ENCODE results near the gene LRRC49.

LRRC49 gene

DNA sequence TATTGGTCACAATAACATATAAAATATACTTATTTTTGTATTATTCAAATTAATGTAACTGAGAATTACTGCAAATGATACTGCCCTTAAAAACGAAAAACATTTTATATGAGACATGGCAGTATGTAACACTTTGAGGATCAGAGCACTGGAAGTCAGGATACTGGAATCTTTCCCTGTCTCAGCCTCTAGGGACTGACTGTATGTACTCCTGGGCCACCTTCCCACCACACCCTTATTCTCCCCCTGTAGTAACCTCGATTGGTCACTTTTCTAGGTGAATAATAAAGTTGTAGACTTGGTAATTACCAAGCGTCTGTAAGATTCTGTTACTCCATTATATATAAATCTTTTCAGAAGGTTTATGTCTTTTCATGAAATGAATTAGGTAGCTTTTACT lies 43.0 kb downstream of the LRRC49 start:
- TF ChIP-seq, protein P1, sequence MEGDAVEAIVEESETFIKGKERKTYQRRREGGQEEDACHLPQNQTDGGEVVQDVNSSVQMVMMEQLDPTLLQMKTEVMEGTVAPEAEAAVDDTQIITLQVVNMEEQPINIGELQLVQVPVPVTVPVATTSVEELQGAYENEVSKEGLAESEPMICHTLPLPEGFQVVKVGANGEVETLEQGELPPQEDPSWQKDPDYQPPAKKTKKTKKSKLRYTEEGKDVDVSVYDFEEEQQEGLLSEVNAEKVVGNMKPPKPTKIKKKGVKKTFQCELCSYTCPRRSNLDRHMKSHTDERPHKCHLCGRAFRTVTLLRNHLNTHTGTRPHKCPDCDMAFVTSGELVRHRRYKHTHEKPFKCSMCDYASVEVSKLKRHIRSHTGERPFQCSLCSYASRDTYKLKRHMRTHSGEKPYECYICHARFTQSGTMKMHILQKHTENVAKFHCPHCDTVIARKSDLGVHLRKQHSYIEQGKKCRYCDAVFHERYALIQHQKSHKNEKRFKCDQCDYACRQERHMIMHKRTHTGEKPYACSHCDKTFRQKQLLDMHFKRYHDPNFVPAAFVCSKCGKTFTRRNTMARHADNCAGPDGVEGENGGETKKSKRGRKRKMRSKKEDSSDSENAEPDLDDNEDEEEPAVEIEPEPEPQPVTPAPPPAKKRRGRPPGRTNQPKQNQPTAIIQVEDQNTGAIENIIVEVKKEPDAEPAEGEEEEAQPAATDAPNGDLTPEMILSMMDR (conservative IDR thresholded peaks at IDR 0.05), result no peak
- peak overlapping the region; percentile 24; the same call in 1 of the 2 replicates for H3K27ac ChIP-seq

DNA sequence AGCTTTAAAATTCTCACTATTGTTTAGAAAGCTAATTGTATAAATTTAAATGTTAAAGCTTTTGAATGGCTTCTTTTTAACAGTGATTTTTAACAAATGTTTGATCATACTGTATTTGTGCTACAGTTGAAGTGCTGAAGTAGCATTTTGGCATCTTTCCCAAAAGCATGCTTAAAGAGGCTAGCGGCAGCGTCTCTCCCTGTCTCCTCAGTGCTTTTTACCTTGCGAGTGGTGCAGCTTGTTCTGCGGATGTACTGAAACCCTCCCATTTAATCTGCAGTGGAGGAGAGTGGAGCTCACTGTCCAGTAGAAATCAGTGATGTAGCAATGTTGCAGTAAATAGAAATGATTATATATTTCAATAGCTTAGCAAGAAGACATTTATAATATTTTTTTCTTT lies 43.7 kb downstream of the LRRC49 start:
- TF ChIP-seq, protein P1 (conservative IDR thresholded peaks at IDR 0.05), result no peak
- peak overlapping the region; percentile 24 for H3K27ac ChIP-seq

DNA sequence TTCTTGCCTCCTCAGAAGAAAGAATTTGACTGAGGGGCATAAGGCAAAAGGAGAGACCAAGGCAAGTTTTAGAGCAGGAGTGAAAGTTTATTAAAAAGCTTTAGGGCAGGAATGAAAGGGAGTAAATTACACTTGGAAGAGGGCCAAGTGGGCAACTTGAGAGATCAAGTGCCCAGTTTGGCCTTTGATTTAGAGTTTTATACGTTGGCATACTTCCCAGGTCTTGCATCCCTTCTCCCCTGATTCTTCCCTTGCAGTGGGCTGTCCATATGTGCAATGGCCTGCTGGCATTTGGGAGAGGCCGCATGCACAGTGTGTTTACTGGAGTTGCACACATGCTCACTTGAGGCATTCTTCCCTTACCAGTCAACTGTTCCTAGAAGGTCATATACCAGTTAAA lies 50.7 kb downstream of the LRRC49 start:
- peak overlapping the region; percentile 55 for H3K27ac ChIP-seq

DNA sequence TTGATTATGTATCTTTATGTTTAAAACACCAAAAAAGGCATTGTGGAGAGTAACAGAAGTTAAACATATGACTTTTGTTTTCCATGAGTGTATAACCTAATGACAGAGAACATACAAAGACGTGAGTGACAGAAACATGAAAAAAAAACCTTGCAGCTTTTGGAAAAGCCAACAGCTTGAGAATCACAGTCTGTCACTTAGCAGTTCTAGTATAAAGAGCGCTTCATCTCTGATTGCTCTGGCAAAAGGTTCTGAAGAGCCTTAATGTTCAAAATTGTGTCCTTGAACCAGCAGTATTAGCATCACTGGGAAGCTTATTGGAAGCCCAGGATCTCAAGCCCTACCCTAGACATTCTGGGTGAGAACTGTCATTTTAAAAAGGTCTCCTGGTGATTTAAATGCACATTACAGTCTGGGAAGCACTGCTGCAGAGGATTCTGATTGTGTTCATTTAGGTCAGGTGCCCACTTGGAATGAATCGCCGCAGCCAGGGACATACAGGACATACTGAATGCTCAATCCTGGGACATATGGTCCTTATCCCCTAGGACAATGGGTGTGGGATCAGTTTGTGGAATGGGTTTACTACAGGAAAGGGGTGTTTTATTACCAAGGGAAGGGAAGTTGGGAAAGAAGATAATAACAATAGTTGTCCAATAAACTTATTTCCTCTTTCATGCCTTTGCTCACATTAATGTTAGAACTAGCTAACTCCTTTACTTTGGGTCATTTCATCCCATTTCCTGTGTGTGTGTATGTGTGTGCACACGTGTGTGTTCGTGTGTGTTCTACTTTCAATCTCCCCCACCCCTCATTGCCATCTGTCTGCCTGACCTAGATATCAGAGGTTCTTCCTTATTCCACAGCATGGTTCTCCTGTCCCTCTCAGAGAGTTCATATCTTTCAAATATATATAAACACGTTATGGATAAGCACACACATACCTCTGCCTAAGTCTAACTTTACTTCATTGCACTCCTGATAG lies 55.0 kb downstream of the LRRC49 start:
- H3K27ac ChIP-seq, result no peak overlapping the region
- TF ChIP-seq, protein P1 (conservative IDR thresholded peaks at IDR 0.05), result no peak

DNA sequence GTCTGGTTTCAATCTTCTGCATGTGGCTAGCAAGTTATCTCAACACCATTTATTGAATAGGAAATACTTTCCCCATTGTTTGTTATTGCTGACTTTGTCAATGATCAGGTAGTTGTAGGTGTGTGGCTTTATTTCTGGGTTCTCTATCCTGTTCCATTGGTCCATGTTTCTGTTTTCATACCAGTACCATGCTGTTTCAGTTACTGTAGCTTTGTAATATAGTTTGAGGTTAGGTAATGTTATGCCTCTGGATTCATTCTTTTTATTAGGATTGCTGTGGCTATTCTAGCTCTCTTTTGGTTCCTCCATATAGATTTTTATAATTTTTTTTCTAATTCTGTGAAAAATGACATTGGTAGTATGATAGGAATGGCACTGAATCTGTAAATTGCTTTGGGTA lies 58.3 kb downstream of the LRRC49 start:
- TF ChIP-seq, protein P1 (conservative IDR thresholded peaks at IDR 0.05), result no peak

DNA sequence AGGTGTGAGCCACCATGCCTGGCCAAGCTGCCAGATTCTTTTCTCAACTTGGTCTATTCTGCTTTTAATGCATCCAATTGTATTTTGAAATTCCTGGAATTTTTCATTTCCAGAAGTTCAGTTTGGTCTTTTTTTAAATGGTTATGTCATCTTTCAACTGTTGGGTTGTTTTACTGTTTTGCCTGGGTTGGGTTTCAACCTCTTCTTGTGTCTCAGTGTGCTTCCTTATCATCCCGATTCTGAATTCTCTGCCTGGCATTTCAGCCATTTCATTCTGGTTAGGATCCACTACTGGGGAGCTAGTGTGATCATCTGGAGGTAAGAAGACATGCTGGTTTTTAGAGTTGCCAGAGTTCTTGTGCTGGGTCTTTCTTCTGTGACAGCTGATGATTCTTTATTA lies 61.5 kb downstream of the LRRC49 start:
- TF ChIP-seq, protein P1 (conservative IDR thresholded peaks at IDR 0.05), result no peak
- H3K27ac ChIP-seq, result no peak overlapping the region

More for the DNA sequence above, 58.3 kb downstream of the LRRC49 start:
- H3K27ac ChIP-seq, result no peak overlapping the region

DNA sequence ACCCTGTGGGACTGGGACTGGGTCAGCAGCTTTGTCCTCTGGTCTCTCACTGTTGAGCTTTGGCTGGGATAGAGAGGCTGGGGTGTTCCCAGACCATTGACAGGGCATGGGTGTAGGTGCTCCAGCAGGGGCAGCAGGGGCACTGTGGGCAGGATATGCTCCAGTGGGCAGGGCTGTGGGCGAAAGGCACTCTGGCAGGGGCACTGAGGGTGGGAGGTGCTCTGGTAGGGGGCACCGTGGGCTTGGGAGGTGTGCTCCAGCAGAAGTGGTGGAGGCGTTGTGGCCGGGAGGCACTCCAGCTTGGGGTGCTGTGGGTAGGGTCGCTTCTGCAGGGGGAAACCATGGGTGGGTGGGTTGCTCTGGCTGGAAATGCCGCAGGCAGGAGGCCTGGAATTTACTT lies 62.1 kb downstream of the LRRC49 start:
- H3K27ac ChIP-seq, result no peak overlapping the region
- TF ChIP-seq, protein P1 (conservative IDR thresholded peaks at IDR 0.05), result no peak

DNA sequence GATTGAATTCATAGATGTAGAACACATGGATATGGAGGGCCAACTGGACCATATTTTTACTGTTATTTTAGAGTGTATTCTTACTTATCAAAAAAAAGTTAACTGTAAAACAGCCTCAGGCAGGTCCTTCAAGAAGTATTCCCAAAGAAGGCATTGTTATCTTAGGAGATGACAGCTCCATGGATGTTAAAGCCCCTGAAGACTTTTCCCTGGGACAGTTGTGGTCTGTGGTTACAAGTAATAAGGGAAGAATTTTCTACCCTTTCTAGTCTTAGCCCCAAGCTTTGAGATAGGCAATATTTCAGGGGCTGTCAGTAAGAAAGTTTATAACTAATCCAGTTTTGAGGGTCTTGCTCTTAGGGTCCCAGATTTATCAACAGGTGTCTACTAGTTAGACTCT lies 62.5 kb downstream of the LRRC49 start:
- TF ChIP-seq, protein P1 (conservative IDR thresholded peaks at IDR 0.05), result no peak
- no peak overlapping the region for H3K27ac ChIP-seq
